GM21360 (cell line): Measurements from ENCODE around the gene EGFL7.
"Not testable (repeated sequence)": the region's sequence is repeated elsewhere in the genome, so short reads cannot be mapped to it uniquely, and the experiment has no call there.

Source experiments
- ATAC-seq: cut with Tn5 transposase; IDR thresholded peaks from one replicate; pipeline ENCODE4 v1.9.1; 2021; ENCODE audit warnings: mild to moderate bottlenecking, moderate library complexity; ENCODE audit not compliant: unreplicated experiment

The EGFL7 gene

DNA sequence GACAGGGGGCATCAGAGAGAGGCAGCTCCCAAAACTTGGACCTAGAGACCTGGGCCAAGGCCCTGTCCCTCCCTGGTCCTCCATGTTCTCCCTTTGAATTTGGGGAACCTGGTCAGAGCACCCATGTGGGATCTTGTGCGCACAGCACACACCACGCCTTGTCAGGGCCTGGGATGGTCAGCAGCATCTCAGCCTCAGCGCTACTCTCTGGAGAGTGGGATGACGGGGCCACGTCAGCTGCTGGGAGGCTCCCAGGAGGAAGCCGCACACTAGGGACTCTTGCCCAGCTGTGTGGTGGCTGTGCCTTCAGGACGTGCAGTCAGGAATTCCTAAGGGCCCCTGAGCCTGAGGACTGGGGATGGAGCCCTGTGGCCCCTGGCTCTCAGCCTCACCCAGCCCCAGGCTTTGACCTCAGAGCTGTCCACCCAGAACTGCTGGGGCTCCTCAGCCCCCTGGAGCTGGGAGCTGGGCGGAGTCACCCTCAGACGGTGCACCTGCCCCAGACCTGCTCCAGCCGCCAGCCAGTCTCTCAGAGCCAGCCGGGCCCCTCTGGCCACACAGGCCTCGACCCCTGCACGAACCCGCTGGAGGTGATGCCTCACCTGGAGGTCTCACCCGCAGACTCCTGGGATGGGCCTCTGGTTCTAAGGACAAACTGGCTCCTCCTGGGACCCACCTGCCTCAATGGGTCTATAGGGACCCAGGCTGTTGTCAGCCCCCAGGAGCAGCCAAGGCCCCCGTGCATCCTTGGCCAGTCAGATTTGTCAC lies 38.3 kb upstream of the EGFL7 start:
- no peak for ATAC-seq

DNA sequence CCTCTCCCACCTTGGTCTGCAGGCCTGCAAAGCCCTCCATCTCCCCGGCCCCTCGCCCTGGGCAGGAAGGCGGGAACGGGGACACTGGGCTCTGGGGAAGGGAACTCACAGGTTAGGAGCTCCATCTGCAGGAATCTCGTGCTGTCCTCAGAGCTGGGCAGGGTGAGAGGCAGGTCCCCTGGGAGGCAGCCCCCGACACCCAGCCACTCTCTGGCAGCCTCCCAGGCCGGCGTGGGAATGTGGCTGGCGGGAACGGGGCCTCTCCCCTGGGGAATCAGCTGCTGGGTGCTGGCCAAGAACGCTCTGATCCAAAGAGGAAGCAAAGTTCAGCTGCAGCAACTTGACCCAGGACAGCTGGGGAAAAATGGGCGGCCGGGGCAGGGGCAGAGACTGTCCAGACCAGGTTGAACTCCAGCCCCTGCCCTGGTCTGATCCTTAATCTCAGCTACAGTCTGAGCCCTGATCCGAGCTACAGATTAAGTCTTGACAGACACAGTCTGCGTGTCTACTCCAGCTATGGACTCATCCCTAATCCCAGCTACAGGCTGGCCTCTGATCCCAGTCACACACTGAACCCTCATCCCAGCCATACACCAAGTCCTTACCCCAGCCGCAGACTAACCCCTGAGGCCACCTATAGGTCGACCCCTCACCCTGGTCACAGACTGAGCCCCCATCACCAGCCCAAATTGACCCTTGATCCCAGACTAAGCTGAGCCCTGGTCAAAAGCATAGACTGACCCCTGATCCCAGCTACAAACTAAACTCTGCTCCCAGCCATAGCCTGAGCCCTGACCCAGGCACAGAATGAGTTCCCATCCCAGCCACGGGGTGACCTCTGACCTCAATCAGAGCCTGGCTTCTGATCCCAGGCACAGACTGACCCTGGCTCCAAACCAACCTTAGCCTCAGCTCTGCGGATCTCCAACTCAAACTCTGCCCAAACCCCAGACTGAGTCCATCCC lies 37.3 kb upstream of the EGFL7 start:
- ATAC-seq = no peak

DNA sequence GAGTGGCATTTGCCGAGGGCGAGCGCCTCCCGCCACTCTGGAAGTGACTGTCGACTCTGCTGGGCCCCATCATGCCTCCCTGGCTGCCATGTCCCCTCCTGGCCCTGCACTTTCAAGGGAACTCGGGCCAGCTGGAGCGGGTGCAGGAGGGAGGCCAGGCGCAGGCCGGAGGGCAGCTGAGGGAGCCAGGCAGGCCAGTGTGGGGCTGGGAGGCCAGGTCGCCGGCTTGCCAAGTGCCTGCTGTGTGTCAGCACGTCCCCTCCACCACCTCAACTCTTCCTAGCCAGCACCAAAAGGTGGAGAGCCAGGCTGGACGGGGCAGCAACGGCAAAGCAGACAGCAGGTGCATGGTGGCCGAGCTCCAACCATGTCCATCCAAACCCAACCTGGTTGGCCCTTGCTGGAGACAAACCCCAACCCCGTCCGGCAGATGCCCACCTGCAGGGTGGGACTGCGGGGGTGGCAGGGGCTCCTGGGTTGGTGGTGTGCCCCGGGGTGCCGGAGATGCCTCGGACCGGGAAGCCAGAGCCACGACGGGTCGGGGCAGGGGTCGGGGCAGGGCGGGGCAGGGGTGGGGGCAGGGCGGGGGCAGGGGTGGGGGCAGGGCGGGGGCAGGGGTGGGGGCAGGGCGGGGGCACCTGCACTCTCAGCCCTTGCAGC lies 36.5 kb upstream of the EGFL7 start:
- no peak for ATAC-seq

DNA sequence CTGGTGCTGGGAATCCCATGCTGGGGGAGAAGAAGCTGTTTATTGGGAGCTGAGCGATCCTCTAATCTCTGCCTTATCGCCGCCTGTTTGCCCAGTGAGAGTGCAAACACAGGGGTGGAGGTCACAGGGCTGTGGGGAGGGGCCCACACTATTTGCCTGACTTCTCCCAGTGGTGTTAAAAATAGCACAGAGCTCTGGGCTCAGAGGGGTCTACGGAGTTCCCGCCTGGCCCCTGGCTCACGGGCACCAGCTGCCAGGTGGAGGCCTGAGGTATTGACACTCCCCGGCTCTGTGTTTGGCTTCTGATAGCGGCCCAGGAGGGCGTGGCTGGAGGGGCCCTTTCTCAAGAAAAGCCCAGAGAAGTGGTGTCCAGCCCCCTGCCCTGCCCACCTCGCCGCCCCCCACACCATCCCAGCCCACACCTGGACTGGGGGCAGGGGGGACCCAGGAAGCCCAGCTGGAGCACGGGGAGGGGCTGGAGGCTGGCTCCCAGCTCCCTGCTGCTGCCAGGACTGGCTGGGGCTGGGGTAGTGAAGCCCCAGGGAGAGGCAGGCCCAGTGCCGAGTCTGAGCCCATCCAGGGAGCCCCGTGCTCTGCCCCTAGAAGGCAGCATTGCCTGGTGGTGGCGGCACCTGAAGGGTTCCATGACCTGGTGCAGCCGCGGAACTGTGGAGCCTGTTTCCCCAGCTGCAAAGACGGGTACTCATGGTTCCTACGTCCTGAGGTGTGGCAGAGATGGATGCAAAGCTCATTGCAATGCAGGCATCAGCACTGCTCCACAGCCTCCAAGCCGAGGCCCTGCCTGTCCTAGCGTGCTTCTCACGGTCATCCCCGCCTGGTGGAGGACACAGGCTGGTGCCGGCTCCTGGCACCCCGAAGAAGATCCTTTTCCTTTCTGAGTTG lies 35.7 kb upstream of the EGFL7 start:
- ATAC-seq = no peak

DNA sequence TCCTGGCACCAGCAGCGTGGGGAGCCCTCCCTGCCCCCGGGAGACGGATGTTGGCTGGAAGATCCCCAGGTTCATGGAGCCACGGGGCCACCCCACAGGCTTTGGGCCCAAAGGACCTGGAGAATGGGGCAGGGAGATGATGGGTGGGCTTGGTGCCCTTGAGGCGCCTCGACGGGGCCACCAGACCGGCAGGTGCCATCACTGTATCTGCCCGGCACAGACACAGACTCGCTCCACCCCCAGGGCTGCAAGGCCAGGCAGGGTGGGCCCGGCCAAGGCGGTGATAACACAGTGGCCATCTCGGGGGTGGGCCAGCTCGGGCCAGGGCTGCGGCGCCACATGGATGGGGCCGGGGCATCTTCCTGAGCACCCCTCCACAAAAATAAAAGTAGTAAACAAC lies 35.0 kb upstream of the EGFL7 start:
- ATAC-seq = no peak

DNA sequence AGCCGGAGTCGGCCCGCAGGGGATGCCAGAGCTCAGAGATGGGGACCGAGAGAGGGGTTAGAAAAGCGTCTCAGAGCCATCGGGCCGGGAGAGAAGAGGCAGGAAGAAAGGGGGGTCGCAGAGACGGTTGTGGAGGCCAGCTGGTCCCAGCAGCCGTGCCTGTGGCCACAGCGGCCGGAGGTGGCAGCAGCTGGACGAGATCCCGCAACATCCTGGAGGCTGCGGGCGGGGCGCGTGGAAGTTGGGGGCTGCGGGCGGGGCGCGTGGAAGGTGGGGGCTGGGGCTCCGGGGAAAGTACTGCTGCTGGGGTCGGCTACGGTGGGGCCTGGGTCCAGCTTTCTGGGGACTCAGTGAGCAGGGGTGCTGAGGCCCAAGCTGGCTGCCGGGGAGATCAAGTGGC lies 34.4 kb upstream of the EGFL7 start:
- ATAC-seq = no peak

DNA sequence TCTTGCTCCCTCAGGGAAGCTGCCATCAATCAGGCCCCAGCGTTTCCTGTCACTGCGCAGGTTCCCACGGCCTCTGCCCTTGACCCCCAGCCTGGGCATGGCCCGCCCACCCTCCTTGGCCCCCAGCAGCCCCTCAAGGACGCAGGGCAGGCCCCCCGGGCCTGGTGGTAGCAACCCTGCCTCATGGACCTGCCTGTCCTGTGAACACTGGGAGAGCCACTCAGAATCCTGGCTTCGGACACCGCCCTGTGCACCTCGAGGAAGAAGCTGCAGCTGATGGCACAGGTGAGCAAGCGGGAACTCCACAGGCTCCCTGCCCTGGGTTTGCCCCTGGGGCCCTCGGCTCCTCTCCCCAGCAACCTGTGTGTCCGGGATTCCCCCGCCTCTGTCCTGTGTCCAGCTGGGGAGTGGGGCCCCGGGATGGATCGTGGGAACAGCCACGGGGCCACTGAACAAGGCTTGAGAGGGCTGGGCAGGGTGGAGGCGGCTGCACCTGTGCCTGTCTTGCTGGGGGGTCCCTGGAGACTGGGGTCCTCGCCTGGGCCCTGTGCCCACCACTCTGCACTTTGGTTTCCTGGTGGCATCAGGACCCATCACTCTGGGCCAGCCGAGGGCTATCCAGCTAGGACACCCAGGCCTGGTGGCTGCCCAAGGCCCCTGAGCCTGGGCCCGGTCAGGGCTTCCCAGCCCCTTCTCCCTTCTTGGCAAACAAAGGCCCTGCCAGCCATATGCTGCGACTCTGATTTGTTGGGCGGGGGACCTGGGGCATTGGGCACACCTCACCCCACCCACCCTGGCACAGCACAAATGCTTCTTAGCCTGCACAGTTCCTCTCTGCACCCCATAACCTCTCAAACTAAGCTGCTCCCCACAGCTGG lies 33.5 kb upstream of the EGFL7 start:
- no peak for ATAC-seq

DNA sequence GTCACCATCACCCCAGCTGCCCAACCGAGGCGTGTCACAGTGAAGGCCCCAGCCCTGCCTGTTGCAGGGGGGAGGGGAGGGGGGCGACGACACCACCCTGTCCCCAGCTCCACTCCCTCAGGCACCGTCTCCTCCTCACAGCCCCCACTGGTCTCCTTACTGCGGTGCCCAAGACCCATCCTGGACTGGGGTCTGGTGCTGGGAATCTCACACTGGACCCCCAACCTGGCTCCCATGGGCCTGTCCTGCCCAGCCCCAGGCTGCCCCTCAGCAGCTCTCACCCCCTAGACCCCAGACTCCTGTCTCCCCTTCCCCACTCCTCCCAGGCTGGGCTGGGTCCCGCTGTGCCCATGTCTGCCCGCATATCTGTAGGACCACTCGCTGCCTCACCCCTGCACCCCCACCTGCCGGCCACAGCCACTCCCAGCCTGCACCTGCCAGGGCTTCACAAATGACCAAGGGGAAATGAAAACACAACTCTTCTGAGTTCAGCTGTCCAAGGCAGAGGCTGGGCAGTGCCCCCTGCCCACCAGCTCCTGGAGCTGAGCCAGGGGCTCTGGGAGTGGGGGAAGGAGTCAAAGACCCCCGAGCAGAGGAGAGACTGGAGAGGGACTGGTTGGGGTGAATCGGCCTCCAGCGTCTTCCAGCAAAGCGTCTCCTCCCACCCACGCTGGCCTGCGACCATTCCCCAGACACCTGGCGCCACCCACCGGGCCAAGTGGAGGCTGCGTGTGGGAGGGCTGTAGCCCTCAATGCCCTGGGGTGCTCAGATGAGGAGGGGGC lies 32.6 kb upstream of the EGFL7 start:
- no peak for ATAC-seq

DNA sequence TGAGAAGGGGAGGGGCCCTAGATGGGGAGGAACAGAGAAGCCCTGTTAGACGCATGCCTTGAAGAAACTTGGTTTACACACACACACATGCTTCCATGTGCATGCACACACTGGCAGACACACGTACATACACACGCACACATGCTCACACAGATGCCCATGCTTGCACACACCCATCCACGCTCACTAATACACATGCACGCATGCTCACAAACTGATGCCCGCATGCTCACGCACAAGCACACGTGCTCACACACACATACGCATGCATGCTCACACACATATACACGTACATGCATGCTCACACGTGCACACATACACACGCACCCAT lies 32.1 kb upstream of the EGFL7 start:
- no peak for ATAC-seq

DNA sequence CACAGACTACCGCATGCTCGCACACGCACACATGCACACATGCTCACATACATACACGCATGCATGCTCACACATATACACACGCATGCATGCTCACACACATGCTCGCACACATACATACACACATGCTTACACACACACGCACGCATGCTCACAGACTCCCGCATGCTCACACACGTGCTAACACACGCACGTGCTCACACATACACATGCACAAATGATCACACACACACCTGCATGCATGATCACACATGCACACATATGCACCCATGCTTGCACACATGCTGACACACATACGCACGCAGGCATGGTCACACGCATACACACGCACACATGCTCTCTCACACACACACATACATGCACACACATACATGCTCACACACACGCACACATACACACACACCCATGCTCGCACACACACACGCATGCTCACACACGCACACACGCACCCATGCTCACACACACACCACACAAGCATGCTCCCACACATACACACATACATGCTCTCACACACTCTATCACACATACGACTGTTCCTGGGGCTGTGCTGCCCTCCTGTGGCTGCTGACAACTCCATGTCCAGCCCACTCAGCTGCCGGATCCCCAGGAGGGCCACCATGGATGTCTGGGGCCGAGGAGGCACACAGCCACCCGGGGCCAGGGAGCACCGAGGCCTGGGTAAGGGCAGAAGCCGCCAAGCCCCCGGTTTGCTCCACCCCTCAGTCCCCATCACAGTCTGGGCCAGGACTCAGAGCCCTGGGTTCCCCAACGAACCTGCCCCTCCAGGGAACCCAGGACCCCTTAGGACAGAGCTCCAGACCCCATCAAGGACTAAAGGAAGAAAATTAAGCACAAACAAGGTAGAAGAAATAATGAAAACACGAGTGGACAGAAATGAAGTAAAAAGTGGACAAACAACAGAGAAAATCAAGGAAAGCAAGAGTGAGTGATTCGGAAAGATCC lies 31.4 kb upstream of the EGFL7 start:
- no peak for ATAC-seq

DNA sequence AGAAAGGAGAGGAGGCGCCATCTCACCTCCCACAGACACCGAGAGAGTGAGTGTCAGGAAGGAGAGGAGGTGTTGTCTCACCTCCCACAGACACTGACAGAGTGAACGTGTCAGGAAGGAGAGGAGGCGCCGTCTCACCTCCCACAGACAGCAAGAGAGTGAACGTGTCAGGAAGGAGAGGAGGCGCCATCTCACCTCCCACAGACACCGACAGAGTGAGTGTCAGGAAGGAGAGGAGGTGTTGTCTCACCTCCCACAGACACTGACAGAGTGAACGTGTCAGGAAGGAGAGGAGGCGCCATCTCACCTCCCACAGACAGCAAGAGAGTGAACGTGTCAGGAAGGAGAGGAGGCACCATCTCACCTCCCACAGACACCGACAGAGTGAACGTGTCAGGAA lies 30.6 kb upstream of the EGFL7 start:
- ATAC-seq = not testable (repeated sequence)

DNA sequence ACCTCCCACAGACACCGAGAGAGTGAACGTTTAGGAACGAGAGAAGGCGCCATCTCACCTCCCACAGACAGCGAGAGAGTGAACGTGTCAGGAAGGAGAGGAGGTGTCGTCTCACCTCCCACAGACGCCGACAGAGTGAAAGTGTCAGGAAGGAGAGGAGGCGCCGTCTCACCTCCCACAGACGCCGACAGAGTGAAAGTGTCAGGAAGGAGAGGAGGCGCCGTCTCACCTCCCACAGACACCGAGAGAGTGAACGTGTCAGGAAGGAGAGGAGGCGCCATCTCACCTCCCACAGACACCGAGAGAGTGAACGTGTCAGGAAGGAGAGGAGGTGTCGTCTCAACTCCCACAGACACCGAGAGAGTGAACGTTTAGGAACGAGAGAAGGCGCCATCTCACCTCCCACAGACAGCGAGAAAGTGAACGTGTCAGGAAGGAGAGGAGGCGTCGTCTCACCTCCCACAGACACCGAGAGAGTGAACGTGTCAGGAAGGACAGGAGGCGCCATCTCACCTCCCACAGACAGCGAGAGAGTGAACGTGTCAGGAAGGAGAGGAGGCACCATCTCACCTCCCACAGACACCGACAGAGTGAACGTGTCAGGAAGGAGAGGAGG lies 30.1 kb upstream of the EGFL7 start:
- ATAC-seq = not testable (repeated sequence)

DNA sequence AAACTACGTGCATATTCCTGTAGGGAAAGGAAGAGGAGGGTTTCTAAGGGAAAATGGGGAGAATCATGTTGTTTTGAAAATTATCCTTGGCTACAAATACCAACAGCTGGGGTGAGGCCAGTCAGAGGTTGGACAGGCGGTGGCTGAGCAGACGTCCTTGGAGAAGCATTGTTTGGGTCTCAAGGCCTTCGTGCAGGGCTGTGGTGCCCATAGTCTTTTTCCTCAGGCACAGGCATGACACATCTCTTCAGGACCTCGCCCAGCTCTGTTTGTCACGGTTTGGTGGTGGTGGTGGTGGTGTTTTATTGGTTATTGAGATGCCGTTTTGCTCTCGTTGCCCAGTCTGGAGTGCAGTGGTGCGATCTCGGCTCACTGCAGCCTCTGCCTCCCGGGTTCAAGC lies 27.8 kb upstream of the EGFL7 start:
- ATAC-seq = no peak

DNA sequence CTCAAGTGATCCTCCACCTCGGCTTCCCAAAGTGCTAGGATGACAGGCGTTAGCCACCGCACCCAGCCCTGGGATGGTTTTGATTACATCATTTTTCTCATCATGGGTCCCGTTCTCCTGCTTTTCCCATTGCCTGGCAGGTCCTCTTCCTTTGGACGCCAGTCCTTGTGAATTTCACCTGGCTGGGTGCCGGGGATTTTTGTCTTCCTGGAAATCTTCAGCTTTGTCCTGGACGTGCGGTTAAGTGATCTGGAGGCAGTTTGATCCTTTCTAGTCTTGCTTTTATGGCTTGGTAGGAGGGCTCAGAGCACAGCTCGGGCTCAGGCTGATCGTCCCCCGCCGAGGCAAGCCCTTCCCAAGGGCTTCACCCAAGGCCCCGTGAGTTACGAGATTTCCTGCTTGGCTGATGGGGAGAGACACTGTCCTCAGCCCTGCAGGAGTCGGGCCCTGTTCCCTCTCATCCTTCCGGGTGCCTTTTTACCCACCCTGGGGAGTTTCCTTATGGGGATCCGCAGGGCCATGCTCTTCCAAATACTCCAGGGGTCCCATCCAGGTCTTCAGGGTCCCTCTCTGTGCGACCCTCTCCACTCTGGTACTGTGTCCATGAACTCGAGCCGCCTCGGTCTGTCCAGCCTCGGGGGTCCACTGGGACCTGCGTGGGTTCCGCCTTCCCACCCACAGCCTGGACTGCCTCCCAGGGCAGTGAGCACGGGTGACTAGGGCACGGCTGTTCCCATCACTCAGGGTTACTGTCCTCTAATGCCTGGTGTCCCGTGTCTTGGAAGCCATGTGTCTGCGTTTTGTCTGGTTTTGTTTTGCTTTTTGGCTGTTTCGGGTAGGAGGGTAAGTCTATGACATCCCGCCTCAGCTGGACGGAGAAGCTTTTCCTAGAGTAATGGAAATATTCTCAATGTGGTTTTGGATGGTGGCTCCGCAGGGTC lies 22.3 kb upstream of the EGFL7 start:
- ATAC-seq = no peak

DNA sequence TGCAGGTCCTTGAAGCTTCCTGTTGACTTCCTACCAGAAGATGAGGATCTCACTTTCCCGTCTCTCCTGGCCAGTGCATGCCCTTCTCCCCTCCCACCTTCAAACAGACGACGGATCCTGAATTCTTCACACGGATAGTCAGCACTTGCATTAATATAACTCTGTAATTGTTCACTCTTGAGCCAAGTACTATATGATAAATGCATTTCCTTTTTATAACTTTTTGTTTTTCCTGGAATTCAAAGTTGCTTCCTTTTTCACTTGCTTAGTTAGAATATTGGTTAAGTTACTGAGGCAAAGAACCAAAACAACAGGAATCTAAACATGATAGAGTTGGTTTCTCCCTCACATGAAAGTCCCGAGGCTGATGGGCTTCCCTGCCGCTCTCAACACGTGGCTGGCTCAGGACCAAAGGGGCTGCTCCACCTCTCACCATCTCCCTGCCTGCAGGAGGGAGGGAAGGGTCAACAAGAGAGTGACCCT lies 20.2 kb upstream of the EGFL7 start:
- ATAC-seq = no peak
